ENCODE measurements around the gene CORO2A.

- TF ChIP-seq, protein P1, sequence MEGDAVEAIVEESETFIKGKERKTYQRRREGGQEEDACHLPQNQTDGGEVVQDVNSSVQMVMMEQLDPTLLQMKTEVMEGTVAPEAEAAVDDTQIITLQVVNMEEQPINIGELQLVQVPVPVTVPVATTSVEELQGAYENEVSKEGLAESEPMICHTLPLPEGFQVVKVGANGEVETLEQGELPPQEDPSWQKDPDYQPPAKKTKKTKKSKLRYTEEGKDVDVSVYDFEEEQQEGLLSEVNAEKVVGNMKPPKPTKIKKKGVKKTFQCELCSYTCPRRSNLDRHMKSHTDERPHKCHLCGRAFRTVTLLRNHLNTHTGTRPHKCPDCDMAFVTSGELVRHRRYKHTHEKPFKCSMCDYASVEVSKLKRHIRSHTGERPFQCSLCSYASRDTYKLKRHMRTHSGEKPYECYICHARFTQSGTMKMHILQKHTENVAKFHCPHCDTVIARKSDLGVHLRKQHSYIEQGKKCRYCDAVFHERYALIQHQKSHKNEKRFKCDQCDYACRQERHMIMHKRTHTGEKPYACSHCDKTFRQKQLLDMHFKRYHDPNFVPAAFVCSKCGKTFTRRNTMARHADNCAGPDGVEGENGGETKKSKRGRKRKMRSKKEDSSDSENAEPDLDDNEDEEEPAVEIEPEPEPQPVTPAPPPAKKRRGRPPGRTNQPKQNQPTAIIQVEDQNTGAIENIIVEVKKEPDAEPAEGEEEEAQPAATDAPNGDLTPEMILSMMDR (IDR thresholded peaks at IDR 0.05; ENCODE audit: low read depth, low read length) = no peak
- no peak for TF ChIP-seq EZH2phosphoT487 (IDR thresholded peaks at IDR 0.05; ENCODE audit: low read depth)
These were observed 37.9 kb upstream of the CORO2A start for GRCh38 chr9:98230304-98230703.

Measured in OCI-LY3 (cell line).